IPS-18c (cell line): ENCODE measurements around the gene CORO7.

Source experiments
- H3K4me3 ChIP-seq: 2 replicates; pipeline ENCODE4 v1.7.0; 2013; ENCODE audit warnings: low read depth, mild to moderate bottlenecking, low read length, moderate library complexity; ENCODE audit not compliant: insufficient read depth
- H3K9me3 ChIP-seq: one replicate; pipeline ENCODE4 v1.6.1; 2013; ENCODE audit warnings: mild to moderate bottlenecking, low read length, moderate library complexity; ENCODE audit not compliant: control insufficient read depth, insufficient read depth

Gene CORO7

DNA sequence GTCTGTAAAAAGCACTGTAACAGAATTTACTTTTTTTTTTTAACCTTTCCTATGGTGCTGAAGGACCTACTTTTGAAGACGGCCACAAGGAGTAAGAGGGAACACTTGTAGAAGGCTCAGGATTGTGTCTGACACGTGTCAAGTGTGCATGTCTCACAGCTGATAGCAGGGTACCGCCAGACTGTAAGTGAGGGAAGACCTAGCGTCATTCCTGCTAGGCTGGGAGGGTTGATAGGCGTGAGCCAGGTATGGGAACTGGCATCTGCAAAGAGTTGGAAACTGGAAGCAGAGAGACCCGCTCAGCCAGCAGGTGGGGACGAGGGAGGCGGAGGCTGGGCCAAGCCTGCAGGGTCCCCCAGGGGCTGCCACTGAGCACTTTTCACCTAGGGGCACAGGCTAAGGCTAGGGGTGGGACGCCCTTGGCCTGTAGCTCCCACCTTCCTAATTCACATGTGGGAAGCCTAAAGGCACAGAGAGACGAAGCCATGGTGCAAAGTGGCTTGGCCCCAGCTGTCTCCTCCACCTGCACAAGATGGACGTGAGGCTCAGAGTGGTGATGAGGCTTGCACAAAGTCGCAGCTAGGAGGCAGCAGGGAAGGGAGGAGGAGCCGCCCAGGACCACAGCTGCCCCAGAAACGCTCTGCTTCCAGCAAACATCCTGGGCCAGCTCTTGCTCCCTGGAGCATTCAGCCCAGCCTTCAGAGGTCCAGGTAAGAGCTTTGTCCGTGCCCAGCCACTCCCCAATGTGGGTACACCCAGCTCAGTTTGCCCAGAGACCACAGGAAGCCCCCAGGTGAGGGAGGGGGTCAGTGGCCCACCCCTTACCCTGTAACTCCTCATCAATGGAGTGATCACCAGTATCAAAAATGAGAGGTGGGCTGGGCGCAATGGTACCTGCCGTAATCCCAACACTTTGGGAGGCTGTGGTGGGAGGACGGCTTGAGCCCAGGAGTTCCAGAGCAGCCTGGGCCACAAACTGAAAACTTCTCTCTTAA, 25.8 kb downstream of the CORO7 start:
- H3K4me3 ChIP-seq: no peak overlapping the region

DNA sequence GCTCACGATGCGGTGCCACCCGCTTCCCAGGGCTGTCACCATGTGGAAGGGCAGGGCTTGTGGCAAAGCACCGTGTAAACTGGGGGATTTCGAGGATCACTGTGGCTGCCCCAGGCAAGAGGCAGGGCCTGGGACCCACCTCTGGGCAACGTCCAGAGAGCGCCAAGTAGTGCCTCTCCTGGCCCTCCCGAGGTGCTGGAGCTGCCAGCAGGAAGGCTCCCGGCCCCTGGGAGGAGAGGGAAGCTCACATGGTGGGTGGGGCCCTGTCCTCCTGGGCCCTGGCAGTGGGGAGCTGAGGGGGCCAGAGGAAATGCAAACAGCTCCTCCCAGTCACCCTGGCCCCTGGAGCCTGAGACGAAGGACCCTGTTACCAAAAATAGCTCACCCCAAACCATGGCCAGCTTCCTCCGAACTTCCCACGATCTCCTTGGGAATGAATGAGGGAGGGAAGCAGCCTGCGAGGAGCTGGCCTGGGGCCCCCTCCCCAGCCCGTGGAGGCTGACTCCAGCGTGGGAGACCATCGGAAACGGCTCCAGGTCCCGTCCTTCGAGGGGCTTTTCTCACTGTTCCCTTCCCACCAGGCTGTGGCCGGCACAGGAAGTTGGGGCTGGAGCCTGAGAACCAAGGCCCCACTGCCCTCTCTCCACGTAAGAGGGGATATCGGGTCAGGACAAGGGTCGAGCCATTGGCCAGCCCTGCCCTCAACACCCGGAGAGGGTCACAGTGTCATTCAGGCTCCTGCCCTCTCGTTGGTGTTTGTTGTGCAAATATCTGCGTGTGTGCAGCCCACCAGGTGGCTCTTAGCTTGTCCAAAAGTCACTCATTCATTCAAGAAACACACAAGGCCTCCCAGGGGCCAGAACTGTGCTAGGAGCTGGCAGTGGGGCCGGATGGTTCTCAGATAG, 27.1 kb downstream of the CORO7 start:
- Histone ChIP-seq H3K9me3 (no peaks in the 10 kb centered on the region), H3K4me3 (no peak overlapping the region; the same call in 1 of the 2 replicates)

More for the DNA sequence above, 25.8 kb downstream of the CORO7 start:
- H3K9me3 ChIP-seq: no peaks in the 10 kb centered on the region

DNA sequence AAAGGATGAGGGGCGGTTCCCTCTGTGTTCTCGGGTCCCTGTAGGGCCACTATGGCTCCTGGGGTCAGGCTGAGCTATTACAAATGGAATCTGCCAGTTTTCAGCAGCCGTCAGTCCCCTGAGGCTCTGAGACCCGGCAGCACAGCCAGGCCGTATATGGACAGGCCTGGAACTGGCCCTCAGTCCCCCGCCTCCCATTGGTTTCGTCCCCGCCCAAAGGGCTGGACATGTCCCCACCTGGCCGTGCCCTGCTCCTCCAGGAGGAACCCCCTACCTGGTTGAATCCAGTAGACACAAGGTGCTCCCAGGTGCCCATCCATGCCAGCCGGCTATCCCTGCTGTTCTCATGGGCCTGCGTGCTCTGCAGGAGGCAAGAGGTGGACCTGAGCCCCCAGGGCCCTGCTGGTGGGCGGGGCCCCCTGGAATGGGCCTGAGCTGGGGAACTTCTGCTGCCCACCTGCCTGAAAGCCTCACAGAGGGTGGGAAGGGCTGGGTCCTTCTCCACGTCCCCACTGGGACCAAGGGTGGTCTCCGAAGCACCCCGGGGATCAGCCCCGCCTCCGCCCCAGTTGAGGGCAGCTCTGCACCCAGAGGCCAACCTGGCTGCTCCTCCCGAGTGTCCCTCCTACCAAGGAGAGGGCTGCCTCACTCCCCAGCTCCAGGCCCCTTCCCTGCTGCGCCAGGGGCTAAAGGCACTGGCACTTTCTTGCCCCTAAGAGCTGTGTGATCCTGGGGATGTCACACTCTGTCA, 27.9 kb downstream of the CORO7 start:
- H3K9me3 ChIP-seq: no peaks in the 10 kb centered on the region
- no peak overlapping the region; the same call in 1 of the 2 replicates for H3K4me3 ChIP-seq

DNA sequence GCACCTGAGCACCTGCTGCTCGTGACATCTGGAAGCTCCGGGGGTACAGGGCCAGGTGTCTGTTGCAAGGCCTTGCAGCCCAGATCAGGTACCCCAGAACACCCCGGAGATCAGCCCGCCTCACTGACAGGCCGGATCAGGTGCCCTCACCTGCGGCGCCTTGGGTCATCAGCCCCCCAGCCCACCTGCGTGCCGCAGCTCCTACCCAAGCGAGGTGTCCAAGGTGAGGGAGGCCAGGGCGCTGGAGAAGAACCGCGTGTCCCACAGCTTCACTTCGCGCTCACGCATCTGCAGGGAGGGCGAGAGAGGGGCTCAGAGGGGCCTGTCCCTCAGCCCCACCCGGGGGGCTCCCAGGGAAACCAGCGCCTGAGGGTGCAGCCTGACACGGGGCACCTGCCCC, 28.6 kb downstream of the CORO7 start:
- no peak overlapping the region for H3K4me3 ChIP-seq
- H3K9me3 ChIP-seq: no peaks in the 10 kb centered on the region

- H3K9me3 ChIP-seq: no peaks in the 10 kb centered on the region
- H3K4me3 ChIP-seq: no peak overlapping the region
These were observed 29.3 kb downstream of the CORO7 start for GRCh38 chr16:4386951-4387565.

DNA sequence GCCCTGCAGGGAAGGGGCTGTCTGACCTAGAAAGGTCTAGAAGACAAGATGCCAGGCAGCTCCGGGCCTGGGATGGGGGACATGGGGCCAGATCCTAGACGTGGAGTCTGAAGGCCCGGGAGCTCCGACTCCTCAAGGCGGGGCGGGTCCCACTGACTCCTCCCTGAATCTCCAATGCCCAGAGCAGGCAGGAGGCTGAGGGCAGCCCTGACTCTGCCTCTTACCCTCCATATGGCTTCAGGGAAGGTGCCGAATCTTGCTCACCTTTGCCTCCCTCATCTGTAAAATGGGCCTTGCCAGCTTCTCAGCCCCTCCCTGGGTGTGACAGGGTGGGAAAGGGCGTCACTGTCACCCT, 30.0 kb downstream of the CORO7 start:
- no peak overlapping the region for H3K4me3 ChIP-seq
- H3K9me3 ChIP-seq: no peaks in the 10 kb centered on the region

DNA sequence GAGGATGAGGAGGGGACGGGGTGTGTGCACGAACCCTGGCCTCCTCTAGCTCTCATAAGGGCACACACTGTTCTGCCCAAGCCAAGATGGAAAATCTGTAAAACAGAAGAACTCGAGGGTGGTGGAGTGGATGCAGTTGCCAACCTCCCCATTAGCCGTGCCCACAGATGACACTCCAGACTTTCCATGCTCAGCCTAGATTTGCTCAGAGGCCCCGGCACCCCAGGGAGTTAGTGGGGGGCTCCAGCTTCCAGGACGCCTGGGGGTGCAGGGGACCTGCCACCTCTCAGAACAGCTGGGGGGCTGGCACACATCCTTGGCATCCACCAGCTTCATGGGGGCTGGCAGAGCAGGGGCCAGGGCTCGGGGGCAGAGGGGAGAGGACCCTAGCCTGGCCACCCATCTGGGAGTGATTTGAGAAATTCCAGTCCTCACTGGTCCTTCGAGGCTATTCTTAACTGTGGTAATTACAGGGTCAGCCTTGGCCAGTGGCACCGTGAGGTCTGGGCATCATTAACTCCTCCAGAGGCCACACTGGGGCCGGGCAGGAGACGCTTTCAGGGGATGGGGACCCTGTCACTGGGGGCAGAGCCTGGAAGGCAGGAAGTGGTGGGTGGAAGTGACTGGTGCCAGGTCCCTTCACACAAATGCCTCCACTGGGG, 30.5 kb downstream of the CORO7 start:
- Histone ChIP-seq H3K4me3 (no peak overlapping the region), H3K9me3 (no peaks in the 10 kb centered on the region)

GRCh38 chr16:4385066-4385788, 31.2 kb downstream of the CORO7 start:
- no peaks in the 10 kb centered on the region for H3K9me3 ChIP-seq
- no peak overlapping the region for H3K4me3 ChIP-seq

GRCh38 chr16:4384509-4384942, 31.9 kb downstream of the CORO7 start:
- H3K4me3 ChIP-seq: no peak overlapping the region
- H3K9me3 ChIP-seq: no peaks in the 10 kb centered on the region

DNA sequence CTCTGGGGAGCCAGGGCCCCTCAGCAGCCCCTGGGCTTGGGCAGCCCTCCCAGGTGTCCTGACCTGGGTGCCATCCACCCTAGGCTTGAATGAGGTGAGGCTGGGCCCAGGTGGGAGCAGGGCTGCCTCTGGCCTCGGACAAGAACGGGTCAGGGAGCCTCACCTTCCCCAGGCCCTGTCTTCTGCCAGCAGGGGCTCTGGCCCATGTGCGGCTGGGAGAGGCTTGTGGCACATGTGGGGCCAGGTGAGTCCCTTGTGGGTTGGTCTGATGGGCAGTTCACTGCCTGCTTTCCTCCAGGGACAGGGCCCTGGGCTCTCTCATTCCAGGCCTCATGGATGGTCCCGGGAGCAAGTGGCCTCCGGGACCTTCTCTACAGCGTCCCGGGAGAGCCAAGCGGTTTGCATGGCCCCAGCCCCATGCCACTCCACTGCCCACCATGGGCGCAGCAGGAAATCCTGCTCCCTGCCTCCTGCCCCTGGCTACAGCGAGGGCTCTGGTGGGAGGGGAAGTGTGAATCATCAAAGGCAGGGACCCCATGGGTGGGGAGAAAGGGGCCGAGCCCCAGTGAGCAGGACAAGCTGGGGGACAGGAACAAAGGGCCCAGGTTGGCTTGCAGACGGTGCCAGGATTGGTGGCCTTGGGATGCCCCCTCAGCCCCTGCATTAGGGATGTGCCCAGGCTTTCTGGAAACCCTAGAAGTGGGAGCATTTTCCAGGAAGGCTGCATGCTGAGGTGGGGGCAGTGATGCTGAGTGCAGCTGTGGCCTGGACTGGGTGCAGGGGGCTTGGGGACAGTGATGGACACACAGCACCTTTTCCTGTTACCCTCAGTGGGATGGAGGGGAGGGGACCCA, 32.6 kb downstream of the CORO7 start:
- Histone ChIP-seq H3K4me3 (no peak overlapping the region), H3K9me3 (no peaks in the 10 kb centered on the region)

DNA sequence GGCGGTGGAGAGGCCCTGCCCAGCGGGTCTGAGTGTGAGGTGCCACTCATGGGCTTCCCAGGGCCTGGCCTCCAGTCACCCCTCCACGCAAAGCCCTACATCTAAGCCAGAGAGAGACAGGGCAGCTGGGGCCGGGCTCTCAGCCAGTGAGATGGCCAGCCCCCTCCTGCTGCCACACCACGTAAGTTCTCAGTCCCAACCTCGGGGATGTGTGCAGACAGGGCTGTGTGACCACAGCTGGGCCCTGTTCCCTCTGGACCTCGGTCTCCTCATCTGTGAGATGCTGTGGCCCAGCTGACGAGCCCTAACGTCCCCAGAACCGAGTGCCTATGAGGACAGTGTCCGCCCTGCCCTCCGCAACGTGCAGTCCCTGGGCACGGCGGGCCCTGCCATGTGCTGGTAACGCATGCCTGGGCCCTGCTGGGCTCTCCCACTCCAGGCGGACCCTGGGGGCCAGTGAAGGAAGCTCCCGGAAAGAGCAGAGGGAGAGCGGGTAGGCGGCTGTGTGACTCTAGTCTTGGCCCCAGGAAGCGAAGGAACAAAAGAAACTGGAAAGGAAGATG, 33.5 kb downstream of the CORO7 start:
- no peak overlapping the region for H3K4me3 ChIP-seq
- H3K9me3 ChIP-seq: no peaks in the 10 kb centered on the region

DNA sequence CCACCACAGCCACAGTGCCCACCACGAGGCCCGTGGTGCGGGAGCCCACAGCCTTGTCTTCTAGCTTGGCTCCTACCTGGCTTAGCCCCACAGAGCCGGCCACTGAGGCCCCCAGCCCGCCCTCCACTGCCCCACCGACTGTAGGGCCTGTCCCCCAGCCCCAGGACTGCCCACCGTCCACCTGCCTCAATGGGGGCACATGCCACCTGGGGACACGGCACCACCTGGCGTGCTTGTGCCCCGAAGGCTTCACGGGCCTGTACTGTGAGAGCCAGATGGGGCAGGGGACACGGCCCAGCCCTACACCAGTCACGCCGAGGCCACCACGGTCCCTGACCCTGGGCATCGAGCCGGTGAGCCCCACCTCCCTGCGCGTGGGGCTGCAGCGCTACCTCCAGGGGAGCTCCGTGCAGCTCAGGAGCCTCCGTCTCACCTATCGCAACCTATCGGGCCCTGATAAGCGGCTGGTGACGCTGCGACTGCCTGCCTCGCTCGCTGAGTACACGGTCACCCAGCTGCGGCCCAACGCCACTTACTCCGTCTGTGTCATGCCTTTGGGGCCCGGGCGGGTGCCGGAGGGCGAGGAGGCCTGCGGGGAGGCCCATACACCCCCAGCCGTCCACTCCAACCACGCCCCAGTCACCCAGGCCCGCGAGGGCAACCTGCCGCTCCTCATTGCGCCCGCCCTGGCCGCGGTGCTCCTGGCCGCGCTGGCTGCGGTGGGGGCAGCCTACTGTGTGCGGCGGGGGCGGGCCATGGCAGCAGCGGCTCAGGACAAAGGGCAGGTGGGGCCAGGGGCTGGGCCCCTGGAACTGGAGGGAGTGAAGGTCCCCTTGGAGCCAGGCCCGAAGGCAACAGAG, 34.2 kb downstream of the CORO7 start:
- Histone ChIP-seq H3K4me3 (no peak overlapping the region), H3K9me3 (no peaks in the 10 kb centered on the region)

DNA sequence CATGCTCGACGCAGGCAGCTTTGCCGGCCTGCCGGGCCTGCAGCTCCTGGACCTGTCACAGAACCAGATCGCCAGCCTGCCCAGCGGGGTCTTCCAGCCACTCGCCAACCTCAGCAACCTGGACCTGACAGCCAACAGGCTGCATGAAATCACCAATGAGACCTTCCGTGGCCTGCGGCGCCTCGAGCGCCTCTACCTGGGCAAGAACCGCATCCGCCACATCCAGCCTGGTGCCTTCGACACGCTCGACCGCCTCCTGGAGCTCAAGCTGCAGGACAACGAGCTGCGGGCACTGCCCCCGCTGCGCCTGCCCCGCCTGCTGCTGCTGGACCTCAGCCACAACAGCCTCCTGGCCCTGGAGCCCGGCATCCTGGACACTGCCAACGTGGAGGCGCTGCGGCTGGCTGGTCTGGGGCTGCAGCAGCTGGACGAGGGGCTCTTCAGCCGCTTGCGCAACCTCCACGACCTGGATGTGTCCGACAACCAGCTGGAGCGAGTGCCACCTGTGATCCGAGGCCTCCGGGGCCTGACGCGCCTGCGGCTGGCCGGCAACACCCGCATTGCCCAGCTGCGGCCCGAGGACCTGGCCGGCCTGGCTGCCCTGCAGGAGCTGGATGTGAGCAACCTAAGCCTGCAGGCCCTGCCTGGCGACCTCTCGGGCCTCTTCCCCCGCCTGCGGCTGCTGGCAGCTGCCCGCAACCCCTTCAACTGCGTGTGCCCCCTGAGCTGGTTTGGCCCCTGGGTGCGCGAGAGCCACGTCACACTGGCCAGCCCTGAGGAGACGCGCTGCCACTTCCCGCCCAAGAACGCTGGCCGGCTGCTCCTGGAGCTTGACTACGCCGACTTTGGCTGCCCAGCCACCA, 35.1 kb downstream of the CORO7 start:
- Histone ChIP-seq H3K4me3 (no peak overlapping the region), H3K9me3 (no peaks in the 10 kb centered on the region)
